ENCODE results near the gene DCC.

Gene DCC

GRCh38 chr18:52678551-52678950 lies 338.6 kb downstream of the DCC start:
- no peak for DNase-seq (ENCODE audit: insufficient read length, low spot score)
- no peak for TF ChIP-seq CTCF (IDR thresholded peaks at IDR 0.05; ENCODE audit: insufficient read depth, missing control alignments)
- FAIRE-seq: no peak

- TF ChIP-seq CTCF (IDR thresholded peaks at IDR 0.05; ENCODE audit: insufficient read depth, missing control alignments): no peak
- DNase-seq (ENCODE audit: insufficient read length, low spot score) (no peak), FAIRE-seq (peak; percentile 66)
These were observed 339.4 kb downstream of the DCC start for GRCh38 chr18:52679354-52679753.

GRCh38 chr18:52682260-52682659 lies 342.3 kb downstream of the DCC start:
- DNase-seq (ENCODE audit: insufficient read length, low spot score) (no peak), FAIRE-seq (peak; percentile 55)
- no peak for TF ChIP-seq CTCF (IDR thresholded peaks at IDR 0.05; ENCODE audit: insufficient read depth, missing control alignments)

GRCh38 chr18:52685316-52685715 lies 345.3 kb downstream of the DCC start:
- TF ChIP-seq CTCF (IDR thresholded peaks at IDR 0.05; ENCODE audit: insufficient read depth, missing control alignments): no peak
- FAIRE-seq: no peak

GRCh38 chr18:52691841-52692240 lies 351.8 kb downstream of the DCC start:
- TF ChIP-seq CTCF (IDR thresholded peaks at IDR 0.05; ENCODE audit: insufficient read depth, missing control alignments): no peak
- no peak for DNase-seq (ENCODE audit: insufficient read length, low spot score)
- FAIRE-seq: no peak

More at GRCh38 chr18:52685316-52685715, 345.3 kb downstream of the DCC start:
- no peak for DNase-seq (ENCODE audit: insufficient read length, low spot score)

- peak; percentile 88 for FAIRE-seq
- no peak for DNase-seq (ENCODE audit: insufficient read length, low spot score)
These were observed 354.8 kb downstream of the DCC start for GRCh38 chr18:52694804-52695203.

GRCh38 chr18:52700116-52700515 lies 360.1 kb downstream of the DCC start:
- no peak for FAIRE-seq
- no peak for TF ChIP-seq CTCF (IDR thresholded peaks at IDR 0.05; ENCODE audit: insufficient read depth, missing control alignments)

More at GRCh38 chr18:52694804-52695203, 354.8 kb downstream of the DCC start:
- peak; percentile 4 for TF ChIP-seq CTCF (IDR thresholded peaks at IDR 0.05; ENCODE audit: insufficient read depth, missing control alignments)

More at GRCh38 chr18:52700116-52700515, 360.1 kb downstream of the DCC start:
- DNase-seq (ENCODE audit: insufficient read length, low spot score): no peak
